ENCODE measurements around the gene ITIH3.

The ITIH3 gene

DNA sequence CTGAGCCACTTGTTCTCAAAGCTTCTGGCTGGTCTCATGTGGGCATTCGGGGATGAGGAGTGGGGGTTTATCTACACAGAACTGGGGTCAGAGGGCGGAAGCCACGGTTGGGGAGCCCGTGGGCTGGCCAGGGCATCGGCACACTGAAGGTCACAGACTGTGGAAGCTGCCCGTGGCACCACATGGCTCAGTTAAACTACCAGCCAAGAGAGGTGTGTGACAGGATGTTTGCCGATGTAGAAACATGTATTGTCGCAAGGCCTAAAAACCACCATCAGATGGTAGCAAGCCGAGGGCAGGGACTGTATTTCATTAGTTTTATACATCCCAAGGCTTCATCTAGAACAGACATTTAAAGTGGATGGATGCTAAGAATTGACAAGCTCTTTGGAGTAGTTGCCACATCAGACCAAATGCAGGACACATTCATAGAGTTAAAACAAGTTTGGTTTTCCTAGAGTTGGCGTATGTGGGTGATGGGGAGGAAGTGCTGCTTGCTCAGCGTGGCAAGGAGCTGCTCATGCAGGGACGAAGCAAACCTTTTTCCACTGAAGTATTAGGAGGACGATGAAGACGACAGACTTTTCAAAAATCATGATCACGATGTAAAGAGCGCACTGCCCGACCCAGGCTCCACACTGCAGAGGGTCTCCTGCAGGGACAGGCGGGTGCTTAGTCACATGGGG lies 49.8 kb downstream of the ITIH3 start:
- no peak for ATAC-seq
- TF ChIP-seq CSDC2 (CRISPR knock-in tag; IDR thresholded peaks at IDR 0.05) (no peak), ISL1 (CRISPR knock-in tag; IDR thresholded peaks at IDR 0.05) (no peak), GLIS3 (CRISPR knock-in tag; IDR thresholded peaks at IDR 0.05) (no peak), RARB (CRISPR knock-in tag; IDR thresholded peaks at IDR 0.05) (no peak), ZFP3 (CRISPR knock-in tag; IDR thresholded peaks at IDR 0.05) (no peak), BACH2 (CRISPR knock-in tag; IDR thresholded peaks at IDR 0.05; ENCODE audit: borderline replicate concordance) (no peak), ZNF70 (CRISPR knock-in tag; IDR thresholded peaks at IDR 0.05) (no peak)
- TF ChIP-seq, protein P1, sequence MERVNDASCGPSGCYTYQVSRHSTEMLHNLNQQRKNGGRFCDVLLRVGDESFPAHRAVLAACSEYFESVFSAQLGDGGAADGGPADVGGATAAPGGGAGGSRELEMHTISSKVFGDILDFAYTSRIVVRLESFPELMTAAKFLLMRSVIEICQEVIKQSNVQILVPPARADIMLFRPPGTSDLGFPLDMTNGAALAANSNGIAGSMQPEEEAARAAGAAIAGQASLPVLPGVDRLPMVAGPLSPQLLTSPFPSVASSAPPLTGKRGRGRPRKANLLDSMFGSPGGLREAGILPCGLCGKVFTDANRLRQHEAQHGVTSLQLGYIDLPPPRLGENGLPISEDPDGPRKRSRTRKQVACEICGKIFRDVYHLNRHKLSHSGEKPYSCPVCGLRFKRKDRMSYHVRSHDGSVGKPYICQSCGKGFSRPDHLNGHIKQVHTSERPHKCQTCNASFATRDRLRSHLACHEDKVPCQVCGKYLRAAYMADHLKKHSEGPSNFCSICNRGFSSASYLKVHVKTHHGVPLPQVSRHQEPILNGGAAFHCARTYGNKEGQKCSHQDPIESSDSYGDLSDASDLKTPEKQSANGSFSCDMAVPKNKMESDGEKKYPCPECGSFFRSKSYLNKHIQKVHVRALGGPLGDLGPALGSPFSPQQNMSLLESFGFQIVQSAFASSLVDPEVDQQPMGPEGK (CRISPR knock-in tag; IDR thresholded peaks at IDR 0.05; ENCODE audit: borderline replicate concordance) = no peak
- TF ChIP-seq, protein P2, sequence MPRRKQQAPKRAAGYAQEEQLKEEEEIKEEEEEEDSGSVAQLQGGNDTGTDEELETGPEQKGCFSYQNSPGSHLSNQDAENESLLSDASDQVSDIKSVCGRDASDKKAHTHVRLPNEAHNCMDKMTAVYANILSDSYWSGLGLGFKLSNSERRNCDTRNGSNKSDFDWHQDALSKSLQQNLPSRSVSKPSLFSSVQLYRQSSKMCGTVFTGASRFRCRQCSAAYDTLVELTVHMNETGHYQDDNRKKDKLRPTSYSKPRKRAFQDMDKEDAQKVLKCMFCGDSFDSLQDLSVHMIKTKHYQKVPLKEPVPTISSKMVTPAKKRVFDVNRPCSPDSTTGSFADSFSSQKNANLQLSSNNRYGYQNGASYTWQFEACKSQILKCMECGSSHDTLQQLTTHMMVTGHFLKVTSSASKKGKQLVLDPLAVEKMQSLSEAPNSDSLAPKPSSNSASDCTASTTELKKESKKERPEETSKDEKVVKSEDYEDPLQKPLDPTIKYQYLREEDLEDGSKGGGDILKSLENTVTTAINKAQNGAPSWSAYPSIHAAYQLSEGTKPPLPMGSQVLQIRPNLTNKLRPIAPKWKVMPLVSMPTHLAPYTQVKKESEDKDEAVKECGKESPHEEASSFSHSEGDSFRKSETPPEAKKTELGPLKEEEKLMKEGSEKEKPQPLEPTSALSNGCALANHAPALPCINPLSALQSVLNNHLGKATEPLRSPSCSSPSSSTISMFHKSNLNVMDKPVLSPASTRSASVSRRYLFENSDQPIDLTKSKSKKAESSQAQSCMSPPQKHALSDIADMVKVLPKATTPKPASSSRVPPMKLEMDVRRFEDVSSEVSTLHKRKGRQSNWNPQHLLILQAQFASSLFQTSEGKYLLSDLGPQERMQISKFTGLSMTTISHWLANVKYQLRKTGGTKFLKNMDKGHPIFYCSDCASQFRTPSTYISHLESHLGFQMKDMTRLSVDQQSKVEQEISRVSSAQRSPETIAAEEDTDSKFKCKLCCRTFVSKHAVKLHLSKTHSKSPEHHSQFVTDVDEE (CRISPR knock-in tag; IDR thresholded peaks at IDR 0.05) = no peak

DNA sequence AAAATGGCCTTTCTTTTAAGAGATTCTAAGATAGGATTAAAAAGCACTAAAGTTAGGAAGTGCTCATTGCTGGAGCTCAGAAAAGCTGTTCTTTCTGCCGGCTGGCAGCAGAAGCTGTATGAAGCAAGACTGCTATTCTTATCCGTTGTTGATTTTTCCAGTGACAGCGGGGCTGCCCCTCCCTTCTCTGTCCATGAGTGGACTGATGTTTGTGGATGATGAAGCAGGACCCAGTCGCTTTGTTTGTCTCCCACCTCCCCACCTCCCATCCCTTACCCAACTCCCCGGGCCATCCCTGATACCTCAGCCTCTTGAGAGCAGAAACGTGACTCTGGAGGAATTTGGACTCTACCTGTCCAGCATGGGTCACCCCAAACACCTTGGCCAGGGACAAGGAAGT lies 50.6 kb downstream of the ITIH3 start:
- no peak for ATAC-seq
- TF ChIP-seq RARB (CRISPR knock-in tag; IDR thresholded peaks at IDR 0.05) = no peak
- no peak for TF ChIP-seq ZFP3 (CRISPR knock-in tag; IDR thresholded peaks at IDR 0.05)
- no peak for TF ChIP-seq ZNF8 (CRISPR knock-in tag; IDR thresholded peaks at IDR 0.05)
- TF ChIP-seq, protein P3, sequence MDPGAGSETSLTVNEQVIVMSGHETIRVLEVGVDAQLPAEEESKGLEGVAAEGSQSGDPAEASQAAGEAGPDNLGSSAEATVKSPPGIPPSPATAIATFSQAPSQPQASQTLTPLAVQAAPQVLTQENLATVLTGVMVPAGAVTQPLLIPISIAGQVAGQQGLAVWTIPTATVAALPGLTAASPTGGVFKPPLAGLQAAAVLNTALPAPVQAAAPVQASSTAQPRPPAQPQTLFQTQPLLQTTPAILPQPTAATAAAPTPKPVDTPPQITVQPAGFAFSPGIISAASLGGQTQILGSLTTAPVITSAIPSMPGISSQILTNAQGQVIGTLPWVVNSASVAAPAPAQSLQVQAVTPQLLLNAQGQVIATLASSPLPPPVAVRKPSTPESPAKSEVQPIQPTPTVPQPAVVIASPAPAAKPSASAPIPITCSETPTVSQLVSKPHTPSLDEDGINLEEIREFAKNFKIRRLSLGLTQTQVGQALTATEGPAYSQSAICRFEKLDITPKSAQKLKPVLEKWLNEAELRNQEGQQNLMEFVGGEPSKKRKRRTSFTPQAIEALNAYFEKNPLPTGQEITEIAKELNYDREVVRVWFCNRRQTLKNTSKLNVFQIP (CRISPR knock-in tag; IDR thresholded peaks at IDR 0.05; ENCODE audit: borderline replicate concordance, low read depth) = no peak
- no peak for TF ChIP-seq TOX (CRISPR knock-in tag; IDR thresholded peaks at IDR 0.05; ENCODE audit: borderline replicate concordance)
- no peak for TF ChIP-seq ZFP30 (CRISPR knock-in tag; IDR thresholded peaks at IDR 0.05)

DNA sequence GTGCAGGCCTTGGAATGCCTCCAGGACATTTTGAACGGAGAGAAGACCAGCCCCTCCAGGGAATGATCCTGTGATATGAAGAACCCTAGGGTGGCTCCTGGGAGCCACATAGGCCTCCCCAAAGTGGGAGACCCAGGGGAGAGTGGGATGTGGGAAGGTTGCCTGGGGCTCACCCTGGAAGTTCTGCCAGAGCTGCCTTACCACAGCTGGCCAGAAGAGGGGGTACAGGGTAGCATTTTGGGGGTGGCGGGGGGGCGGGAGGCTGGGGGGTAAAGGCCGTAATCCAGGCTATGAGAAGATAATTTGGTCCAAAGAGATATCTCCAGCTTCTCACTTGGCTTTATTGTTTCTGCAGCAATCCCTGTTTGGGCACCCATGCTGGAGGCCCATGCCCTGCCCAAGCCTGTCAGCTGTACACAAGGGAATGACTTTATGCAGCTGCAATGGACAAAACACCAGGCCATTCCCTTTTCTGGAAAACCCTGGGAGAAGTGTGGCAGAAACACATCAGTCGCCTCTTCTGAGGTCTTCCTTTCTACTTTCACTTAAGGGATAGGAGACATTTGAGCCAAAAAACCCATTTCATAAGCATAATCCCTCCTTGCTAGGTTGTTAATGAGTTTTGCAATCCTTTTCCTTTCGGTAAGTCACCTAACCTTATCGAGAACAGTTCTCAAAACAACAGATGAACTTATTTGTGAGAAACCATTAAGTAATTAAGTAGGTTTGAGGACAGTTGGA lies 51.3 kb downstream of the ITIH3 start:
- TF ChIP-seq SNAI2 (CRISPR knock-in tag; IDR thresholded peaks at IDR 0.05) (no peak), GLIS3 (CRISPR knock-in tag; IDR thresholded peaks at IDR 0.05) (no peak), ZFP30 (CRISPR knock-in tag; IDR thresholded peaks at IDR 0.05) (no peak), ZFP3 (CRISPR knock-in tag; IDR thresholded peaks at IDR 0.05) (no peak), ZC3H10 (CRISPR knock-in tag; IDR thresholded peaks at IDR 0.05) (no peak), TCF4 (CRISPR knock-in tag; IDR thresholded peaks at IDR 0.05; ENCODE audit: borderline replicate concordance) (no peak), TOX (CRISPR knock-in tag; IDR thresholded peaks at IDR 0.05; ENCODE audit: borderline replicate concordance) (no peak), BACH2 (CRISPR knock-in tag; IDR thresholded peaks at IDR 0.05; ENCODE audit: borderline replicate concordance) (no peak), CSDC2 (CRISPR knock-in tag; IDR thresholded peaks at IDR 0.05) (no peak)
- TF ChIP-seq, protein P3 (CRISPR knock-in tag; IDR thresholded peaks at IDR 0.05; ENCODE audit: borderline replicate concordance, low read depth) = no peak
- TF ChIP-seq, protein P2 (CRISPR knock-in tag; IDR thresholded peaks at IDR 0.05) = no peak
- ATAC-seq = peak; percentile 60

Data from SK-N-SH treated with all-trans-retinoic acid at 6 μM for 48 hours (cell line).